ENCODE measurements around the gene CLDN15. TPM values are rescaled to one million over a fixed set of nuclear protein-coding genes. Genes with fewer than 3 reads are reported as not detected.
"Not testable (repeated sequence)": the region's sequence is repeated elsewhere in the genome, so short reads cannot be mapped to it uniquely, and the experiment has no call there.

Gene CLDN15
- total and polyA plus RNA-seq, 3 donors from 2014 or later = 12.1 to 20.2 (median 13.6) TPM

- WGBS, 2 donors = 90 to 91% methylated on average over 19 of the region's 19 CpGs
- H3K9me3 ChIP-seq = no peaks in the 10 kb centered on the region
- H3K4me3 ChIP-seq = no peak overlapping the region
- H3K27me3 ChIP-seq = no peaks in the 10 kb centered on the region
- no peak for DNase-seq
- intact Hi-C loops (cut with DNase I; ENCODE audit: low total_unique reads) = no loop called here
- peaks cover 4% of the 10 kb centered on the region for H3K4me1 ChIP-seq
- TF ChIP-seq POLR2A (IDR thresholded peaks at IDR 0.05) (no peak), CTCF (IDR thresholded peaks at IDR 0.05) (no peak)
- no peak overlapping the region for H3K27ac ChIP-seq
- H3K36me3 ChIP-seq (ENCODE audit: low read depth, missing control alignments) = no peaks in the 10 kb centered on the region
Observed at GRCh38 chr7:101206665-101207042, 30.9 kb downstream of the CLDN15 start.

GRCh38 chr7:101205901-101206664 lies 31.5 kb downstream of the CLDN15 start:
- 88% methylated on average over 32 of the region's 32 CpGs for WGBS, 2 donors
- Histone ChIP-seq H3K27me3 (no peaks in the 10 kb centered on the region), H3K4me1 (peaks cover 6% of the 10 kb centered on the region), H3K9me3 (no peaks in the 10 kb centered on the region), H3K27ac (no peak overlapping the region), H3K4me3 (no peak overlapping the region), H3K36me3 (ENCODE audit: low read depth, missing control alignments) (no peaks in the 10 kb centered on the region)
- DNase-seq = no peak
- intact Hi-C loops (cut with DNase I; ENCODE audit: low total_unique reads) = no loop called here
- TF ChIP-seq POLR2A (IDR thresholded peaks at IDR 0.05) (no peak), CTCF (IDR thresholded peaks at IDR 0.05) (no peak)

GRCh38 chr7:101203740-101204738 lies 33.6 kb downstream of the CLDN15 start:
- H3K36me3 ChIP-seq (ENCODE audit: low read depth, missing control alignments); intact Hi-C loops (cut with DNase I; ENCODE audit: low total_unique reads); DNase-seq; H3K4me1 ChIP-seq; H3K27me3 ChIP-seq; H3K27ac ChIP-seq; H3K4me3 ChIP-seq; H3K9me3 ChIP-seq: not testable (repeated sequence)
- 79 to 80% methylated on average over 21 to 22 of the region's 22 CpGs for WGBS, 2 donors

DNA sequence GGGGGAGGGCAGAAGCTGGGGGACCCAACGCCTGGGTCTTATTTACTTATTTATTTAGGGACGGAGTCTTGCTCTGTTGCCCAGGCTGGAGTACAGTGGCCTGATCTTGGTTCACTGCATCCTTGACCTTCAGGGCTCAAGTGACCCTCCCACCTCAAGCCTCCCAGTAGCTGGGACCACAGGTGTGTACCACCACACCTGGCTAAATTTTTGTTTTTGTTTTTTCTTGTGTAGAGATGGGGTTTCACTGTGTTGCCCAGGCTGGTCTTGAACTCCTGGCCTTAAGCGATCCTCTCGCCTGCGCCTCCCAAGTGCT lies 35.0 kb downstream of the CLDN15 start:
- no peak for DNase-seq

More for the DNA sequence above, 35.0 kb downstream of the CLDN15 start:
- Histone ChIP-seq H3K4me1 (peaks cover 6% of the 10 kb centered on the region), H3K9me3 (no peaks in the 10 kb centered on the region), H3K27ac (no peak overlapping the region), H3K27me3 (no peaks in the 10 kb centered on the region), H3K36me3 (ENCODE audit: low read depth, missing control alignments) (no peaks in the 10 kb centered on the region), H3K4me3 (no peak overlapping the region)
- intact Hi-C loops (cut with DNase I; ENCODE audit: low total_unique reads) = no loop called here
- 84 to 98% methylated on average over 3 to 5 of the region's 5 CpGs for WGBS, 2 donors
- no peak for TF ChIP-seq POLR2A (IDR thresholded peaks at IDR 0.05)
- TF ChIP-seq CTCF (IDR thresholded peaks at IDR 0.05) = no peak

Measured in testis (tissue), 3 donors.